WTC11 (cell line): ENCODE data around the gene KLC1.

Experiments
- GABPB1 ChIP-seq: sonication (generic); formaldehyde crosslinking; IDR thresholded peaks from 2 replicates; pipeline ENCODE4 v1.8.1; 2023; ENCODE audit warnings: mild to moderate bottlenecking, missing genetic modification reagents
- JUN ChIP-seq: sonication (generic); formaldehyde crosslinking; IDR thresholded peaks from 2 replicates; pipeline ENCODE4 v1.8.0; 2023; ENCODE audit warnings: mild to moderate bottlenecking, missing genetic modification reagents
- NR2C2 ChIP-seq: sonication (generic); formaldehyde crosslinking; IDR thresholded peaks from 2 replicates; pipeline ENCODE4 v1.8.0; 2022; ENCODE audit warnings: mild to moderate bottlenecking, missing genetic modification reagents
- SOX15 ChIP-seq: fragments of 250-450 bp; sonication (Bioruptor Pico); IDR thresholded peaks from 2 replicates; pipeline ENCODE4 v1.9.0; 2021; ENCODE audit warnings: mild to moderate bottlenecking
- ZNF423 ChIP-seq: fragments of 250-450 bp; sonication (Bioruptor Pico); IDR thresholded peaks from 2 replicates; pipeline ENCODE4 v2.1.2; 2022; ENCODE audit warnings: mild to moderate bottlenecking, moderate library complexity
- TF ChIP-seq, protein P1 (sequence below): fragments of 200-600 bp; IDR thresholded peaks from 2 replicates; pipeline ENCODE4 v1.8.0; 2022; ENCODE audit warnings: antibody characterized with exemption
- TF ChIP-seq, protein P2 (sequence below): fragments of 250-450 bp; sonication (Bioruptor Pico); IDR thresholded peaks from 2 replicates; pipeline ENCODE4 v1.9.0; 2021; ENCODE audit warnings: mild to moderate bottlenecking
- TF ChIP-seq, protein P3 (sequence below): sonication (generic); formaldehyde crosslinking; conservative IDR thresholded peaks from 2 replicates; pipeline ENCODE4 v1.8.1; 2023; ENCODE audit warnings: mild to moderate bottlenecking, low read depth, missing genetic modification reagents, moderate library complexity
- TF ChIP-seq, protein P4 (sequence below): sonication (generic); formaldehyde crosslinking; IDR thresholded peaks from 2 replicates; pipeline ENCODE4 v1.8.1; 2022; ENCODE audit warnings: low read depth, mild to moderate bottlenecking, moderate library complexity, missing genetic modification reagents, borderline replicate concordance
- TF ChIP-seq, protein P5 (sequence below): sonication (generic); formaldehyde crosslinking; IDR thresholded peaks from 2 replicates; pipeline ENCODE4 v1.8.1; 2023; ENCODE audit warnings: mild to moderate bottlenecking, missing genetic modification reagents, moderate library complexity
- TF ChIP-seq, protein P6 (sequence below): sonication (generic); formaldehyde crosslinking; conservative IDR thresholded peaks from 2 replicates; pipeline ENCODE4 v1.8.1; 2022; ENCODE audit warnings: mild to moderate bottlenecking, missing genetic modification reagents

DNA sequence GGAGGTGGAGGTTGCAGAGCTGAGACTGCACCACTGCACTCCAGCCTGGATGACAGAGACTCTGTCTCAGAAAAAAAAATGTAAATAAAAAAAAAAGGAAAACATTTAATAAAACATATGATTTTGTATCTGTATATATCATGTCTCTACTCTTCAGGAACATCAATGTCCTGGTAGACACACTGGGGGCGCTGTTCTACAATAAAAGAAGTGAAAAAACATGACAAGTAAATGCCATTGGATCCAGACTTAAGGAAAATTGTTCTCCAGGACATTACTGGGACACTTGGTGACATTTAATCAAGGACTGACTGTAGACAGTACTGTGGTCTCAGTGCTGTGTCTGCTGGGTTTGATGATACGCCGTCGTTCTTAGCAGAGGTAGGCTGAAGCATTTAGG, 15.5 kb upstream of the KLC1 start:
- TF ChIP-seq, protein P1, sequence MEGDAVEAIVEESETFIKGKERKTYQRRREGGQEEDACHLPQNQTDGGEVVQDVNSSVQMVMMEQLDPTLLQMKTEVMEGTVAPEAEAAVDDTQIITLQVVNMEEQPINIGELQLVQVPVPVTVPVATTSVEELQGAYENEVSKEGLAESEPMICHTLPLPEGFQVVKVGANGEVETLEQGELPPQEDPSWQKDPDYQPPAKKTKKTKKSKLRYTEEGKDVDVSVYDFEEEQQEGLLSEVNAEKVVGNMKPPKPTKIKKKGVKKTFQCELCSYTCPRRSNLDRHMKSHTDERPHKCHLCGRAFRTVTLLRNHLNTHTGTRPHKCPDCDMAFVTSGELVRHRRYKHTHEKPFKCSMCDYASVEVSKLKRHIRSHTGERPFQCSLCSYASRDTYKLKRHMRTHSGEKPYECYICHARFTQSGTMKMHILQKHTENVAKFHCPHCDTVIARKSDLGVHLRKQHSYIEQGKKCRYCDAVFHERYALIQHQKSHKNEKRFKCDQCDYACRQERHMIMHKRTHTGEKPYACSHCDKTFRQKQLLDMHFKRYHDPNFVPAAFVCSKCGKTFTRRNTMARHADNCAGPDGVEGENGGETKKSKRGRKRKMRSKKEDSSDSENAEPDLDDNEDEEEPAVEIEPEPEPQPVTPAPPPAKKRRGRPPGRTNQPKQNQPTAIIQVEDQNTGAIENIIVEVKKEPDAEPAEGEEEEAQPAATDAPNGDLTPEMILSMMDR: no peak
- TF ChIP-seq, protein P2, sequence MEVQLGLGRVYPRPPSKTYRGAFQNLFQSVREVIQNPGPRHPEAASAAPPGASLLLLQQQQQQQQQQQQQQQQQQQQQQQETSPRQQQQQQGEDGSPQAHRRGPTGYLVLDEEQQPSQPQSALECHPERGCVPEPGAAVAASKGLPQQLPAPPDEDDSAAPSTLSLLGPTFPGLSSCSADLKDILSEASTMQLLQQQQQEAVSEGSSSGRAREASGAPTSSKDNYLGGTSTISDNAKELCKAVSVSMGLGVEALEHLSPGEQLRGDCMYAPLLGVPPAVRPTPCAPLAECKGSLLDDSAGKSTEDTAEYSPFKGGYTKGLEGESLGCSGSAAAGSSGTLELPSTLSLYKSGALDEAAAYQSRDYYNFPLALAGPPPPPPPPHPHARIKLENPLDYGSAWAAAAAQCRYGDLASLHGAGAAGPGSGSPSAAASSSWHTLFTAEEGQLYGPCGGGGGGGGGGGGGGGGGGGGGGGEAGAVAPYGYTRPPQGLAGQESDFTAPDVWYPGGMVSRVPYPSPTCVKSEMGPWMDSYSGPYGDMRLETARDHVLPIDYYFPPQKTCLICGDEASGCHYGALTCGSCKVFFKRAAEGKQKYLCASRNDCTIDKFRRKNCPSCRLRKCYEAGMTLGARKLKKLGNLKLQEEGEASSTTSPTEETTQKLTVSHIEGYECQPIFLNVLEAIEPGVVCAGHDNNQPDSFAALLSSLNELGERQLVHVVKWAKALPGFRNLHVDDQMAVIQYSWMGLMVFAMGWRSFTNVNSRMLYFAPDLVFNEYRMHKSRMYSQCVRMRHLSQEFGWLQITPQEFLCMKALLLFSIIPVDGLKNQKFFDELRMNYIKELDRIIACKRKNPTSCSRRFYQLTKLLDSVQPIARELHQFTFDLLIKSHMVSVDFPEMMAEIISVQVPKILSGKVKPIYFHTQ: no peak
- TF ChIP-seq ZNF423 (CRISPR knock-in tag): no peak
- no peak for TF ChIP-seq JUN (CRISPR knock-in tag)
- TF ChIP-seq, protein P3, sequence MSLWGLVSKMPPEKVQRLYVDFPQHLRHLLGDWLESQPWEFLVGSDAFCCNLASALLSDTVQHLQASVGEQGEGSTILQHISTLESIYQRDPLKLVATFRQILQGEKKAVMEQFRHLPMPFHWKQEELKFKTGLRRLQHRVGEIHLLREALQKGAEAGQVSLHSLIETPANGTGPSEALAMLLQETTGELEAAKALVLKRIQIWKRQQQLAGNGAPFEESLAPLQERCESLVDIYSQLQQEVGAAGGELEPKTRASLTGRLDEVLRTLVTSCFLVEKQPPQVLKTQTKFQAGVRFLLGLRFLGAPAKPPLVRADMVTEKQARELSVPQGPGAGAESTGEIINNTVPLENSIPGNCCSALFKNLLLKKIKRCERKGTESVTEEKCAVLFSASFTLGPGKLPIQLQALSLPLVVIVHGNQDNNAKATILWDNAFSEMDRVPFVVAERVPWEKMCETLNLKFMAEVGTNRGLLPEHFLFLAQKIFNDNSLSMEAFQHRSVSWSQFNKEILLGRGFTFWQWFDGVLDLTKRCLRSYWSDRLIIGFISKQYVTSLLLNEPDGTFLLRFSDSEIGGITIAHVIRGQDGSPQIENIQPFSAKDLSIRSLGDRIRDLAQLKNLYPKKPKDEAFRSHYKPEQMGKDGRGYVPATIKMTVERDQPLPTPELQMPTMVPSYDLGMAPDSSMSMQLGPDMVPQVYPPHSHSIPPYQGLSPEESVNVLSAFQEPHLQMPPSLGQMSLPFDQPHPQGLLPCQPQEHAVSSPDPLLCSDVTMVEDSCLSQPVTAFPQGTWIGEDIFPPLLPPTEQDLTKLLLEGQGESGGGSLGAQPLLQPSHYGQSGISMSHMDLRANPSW (CRISPR knock-in tag): no peak
- TF ChIP-seq, protein P4, sequence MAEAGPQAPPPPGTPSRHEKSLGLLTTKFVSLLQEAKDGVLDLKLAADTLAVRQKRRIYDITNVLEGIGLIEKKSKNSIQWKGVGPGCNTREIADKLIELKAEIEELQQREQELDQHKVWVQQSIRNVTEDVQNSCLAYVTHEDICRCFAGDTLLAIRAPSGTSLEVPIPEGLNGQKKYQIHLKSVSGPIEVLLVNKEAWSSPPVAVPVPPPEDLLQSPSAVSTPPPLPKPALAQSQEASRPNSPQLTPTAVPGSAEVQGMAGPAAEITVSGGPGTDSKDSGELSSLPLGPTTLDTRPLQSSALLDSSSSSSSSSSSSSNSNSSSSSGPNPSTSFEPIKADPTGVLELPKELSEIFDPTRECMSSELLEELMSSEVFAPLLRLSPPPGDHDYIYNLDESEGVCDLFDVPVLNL (CRISPR knock-in tag): no peak
- no peak for TF ChIP-seq NR2C2 (CRISPR knock-in tag)
- TF ChIP-seq GABPB1: no peak
- TF ChIP-seq SOX15 (CRISPR knock-in tag): no peak
- TF ChIP-seq, protein P5, sequence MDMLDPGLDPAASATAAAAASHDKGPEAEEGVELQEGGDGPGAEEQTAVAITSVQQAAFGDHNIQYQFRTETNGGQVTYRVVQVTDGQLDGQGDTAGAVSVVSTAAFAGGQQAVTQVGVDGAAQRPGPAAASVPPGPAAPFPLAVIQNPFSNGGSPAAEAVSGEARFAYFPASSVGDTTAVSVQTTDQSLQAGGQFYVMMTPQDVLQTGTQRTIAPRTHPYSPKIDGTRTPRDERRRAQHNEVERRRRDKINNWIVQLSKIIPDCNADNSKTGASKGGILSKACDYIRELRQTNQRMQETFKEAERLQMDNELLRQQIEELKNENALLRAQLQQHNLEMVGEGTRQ (CRISPR knock-in tag): no peak
- TF ChIP-seq, protein P6, sequence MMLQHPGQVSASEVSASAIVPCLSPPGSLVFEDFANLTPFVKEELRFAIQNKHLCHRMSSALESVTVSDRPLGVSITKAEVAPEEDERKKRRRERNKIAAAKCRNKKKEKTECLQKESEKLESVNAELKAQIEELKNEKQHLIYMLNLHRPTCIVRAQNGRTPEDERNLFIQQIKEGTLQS (CRISPR knock-in tag): no peak
